NCI-H146 treated with DMSO at 0.1 percent for 48 hours (cell line): ENCODE measurements around the gene AEBP1.

ENCODE experiments used
- DNase-seq: peaks from one replicate; lab custom pipeline; 2025; ENCODE audit not compliant: unreplicated experiment; lab: John Stamatoyannopoulos, UW

Gene AEBP1

DNA sequence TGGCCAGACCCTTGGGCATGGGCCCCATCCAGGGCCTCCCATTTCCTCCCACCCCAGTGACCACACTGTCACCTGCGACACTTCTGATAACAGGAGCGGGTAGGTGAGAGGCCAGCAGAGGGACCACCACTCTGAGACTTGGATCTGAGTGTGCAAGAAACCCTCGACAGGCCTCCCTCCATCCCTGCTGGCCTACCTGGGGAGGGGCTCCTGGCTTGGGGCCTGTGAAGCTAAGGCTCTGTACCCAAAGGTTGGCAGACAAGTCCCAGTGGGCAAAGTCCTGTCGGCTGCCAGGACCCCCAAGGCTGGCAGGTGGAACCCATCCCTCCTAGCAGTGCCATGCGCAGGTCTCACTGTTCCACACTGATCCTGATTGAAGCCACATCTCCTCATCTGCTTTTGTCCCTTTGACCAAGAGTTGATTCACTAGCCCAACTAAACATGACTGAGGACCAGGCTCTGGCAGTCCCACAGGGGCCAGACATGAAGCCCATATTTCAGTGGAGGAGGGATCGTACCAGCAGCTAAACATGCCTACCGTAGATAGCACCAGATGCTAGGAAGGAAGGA is 37.6 kb upstream of the AEBP1 start:
- DNase-seq = no peak

DNA sequence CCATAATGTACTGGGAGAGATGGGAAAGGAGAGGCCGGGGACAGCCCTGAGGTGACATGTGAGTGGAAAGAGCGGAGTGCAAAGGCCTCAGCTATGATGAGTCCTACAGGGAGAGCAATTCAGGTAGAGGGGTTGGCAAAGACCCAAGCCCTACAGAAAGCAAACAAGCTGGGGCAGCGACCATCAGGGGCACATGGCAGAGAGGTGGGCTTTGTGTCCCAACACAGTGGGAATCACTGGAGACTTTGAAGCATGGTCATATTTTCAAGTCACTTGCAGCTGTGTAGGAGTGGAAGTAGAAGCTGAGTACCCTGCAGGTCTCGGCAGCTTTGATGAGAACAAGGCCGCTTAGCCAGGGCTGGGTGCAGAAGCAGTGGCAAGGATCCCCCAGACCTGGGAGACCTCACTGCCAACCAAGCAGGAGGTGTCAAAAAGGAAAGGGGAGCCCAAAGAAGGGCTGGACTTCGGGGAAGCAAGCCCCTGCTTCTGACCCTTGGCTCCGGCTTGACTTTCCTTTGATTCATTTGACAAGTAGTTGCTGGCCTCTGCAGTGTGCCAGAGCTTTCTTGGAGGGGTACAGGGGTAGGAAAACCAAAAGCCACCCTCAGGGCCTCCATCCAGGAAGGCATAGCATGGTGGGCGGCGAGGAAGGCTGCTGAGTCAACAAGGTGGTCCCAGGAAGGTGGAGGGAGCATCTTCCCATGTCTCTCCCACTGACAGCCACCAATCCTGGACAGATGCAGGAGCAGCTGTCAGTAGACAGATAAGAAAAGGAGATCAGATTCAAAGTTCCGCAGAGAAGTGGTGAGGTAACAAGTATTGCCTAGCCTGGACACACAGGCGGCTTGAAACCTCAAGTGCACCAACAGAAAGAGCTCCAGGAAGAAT is 36.8 kb upstream of the AEBP1 start:
- DNase-seq = no peak

DNA sequence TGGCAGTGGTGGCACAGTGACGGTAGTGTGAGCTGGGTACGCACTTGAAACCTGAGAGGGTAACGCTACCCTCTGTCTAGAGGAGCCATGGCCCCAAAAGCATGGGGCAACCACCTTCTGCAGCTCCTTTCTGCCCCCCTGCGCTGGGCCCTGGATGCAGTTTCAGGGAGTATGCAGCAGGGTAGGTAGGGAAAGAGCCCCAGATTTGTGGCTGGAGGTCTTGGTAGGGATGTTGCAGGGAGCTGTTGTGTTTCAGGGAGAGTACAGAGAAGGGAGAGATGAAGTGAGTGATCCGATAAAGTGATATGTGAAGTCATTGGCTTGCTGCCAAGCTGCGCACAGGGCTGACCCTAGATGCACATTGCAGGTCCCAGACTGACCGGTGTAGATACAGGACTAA is 36.1 kb upstream of the AEBP1 start:
- DNase-seq = no peak

DNA sequence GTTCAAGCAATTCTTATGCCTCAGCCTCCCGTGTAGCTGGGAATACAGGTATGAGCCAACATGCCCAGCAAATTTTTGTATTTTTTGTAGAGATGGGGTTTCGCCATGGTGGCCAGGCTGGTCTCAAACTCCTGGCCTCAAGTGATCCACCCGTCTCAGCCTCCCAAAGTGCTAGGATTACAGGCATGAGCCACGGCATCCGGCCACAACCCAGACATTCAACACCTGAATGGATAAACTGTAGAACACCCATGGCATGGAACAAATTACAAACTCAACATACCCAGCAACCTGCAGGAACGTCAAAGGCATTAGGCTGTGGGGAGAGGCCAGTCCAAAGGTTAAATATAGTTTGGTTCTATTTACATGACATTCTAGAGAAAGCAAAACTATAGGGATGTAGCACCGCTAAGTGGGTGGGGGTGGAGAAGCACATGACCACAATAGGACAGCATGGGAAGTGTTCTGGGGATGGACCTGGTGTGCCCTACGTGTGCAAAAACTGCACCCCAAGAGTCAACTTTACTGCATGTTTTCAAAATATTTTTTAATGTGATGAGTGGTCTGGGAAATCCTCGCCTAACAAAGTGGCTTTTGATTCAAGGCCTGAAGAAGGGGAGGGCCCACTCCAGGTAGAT is 32.3 kb upstream of the AEBP1 start:
- no peak for DNase-seq

DNA sequence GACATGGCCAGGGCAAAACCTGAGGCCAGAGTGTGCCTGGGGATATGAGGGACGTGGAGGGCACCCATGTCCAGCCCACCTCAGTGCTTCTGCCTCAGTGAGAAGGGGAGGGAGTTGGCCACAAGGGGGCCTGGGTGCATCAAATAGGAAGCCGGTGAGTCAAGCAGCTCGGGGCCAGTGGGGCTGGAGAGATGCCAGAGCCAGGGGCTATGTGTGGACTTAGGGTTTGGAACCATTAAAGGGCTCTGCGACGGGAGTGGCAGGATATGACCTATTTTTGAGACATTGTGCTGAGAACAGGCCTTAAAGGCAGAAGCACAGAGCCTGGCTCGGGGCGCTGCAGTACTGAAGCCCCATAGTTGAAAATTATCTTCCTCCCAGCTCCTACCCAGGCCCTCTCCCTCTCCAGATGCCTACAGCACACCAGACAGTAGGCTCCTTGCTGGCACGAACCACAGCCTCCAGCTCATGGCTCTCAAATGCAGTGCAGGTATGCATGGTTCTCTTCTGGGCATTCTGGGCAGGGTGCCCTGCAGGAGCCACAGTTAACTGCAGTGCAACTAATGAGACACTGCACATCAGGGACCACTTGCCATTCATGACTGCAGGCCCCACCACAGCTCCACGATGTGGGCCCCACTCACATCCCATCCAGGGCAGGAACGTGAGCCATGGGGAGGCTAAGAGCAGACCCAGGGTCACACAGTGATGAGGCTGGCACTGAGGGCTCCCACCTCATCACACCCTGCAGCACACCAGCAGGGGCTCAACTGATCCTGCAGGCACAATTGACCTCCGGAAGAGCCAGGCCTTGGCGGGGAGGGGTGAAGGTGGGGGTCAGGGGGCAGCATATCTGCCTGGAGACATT is 31.5 kb upstream of the AEBP1 start:
- DNase-seq = no peak

DNA sequence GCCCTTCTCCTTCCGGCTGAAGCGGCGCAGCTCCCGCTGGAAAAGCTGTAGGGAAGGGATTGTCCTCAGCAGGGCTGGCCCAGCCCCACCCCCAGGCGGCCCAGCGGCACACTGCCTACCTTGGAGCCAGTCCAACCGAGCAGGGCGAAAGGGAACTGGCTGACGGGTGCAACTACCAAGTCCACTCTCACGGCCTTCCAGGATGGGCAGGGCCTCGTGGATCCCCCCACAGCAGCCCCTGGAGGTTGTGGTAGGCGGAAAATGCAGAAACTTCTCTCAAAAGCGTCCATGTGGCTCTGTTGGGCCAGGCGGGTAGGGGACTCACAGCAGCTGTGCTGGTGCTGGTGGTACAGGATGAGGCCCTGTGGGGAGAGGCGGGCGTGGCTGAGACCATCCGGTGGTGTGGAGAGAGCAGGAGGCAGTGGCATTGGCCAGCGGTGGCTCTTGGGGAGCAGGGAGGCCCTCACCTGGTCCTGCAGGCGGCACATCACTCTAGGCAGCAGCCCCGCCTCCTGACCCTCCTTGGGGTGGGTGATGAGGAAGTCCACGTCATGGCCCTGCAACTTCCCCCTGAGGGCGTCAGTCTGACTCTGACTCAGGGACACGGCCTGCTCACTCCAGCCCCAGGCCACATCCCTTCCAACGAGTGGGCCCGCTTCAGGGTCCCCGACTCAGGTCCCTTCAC is 30.3 kb upstream of the AEBP1 start:
- DNase-seq = no peak

DNA sequence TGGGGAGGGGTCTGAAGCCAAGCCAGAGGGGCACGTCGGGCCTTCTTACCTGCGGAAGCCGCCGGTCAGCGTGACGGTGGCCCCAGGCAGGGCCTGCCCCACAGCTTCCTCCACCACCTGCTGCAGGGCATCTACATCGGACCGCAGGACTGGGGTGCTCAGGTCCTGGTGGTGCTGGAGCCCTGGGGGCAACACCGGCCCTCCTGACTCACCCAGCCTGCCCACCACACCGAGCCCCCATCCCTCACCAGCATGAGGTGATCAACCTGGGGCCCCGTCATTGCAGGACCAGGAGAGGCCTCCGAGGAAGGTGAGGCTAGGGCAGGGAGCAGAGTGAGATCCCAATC is 29.8 kb upstream of the AEBP1 start:
- DNase-seq = no peak

DNA sequence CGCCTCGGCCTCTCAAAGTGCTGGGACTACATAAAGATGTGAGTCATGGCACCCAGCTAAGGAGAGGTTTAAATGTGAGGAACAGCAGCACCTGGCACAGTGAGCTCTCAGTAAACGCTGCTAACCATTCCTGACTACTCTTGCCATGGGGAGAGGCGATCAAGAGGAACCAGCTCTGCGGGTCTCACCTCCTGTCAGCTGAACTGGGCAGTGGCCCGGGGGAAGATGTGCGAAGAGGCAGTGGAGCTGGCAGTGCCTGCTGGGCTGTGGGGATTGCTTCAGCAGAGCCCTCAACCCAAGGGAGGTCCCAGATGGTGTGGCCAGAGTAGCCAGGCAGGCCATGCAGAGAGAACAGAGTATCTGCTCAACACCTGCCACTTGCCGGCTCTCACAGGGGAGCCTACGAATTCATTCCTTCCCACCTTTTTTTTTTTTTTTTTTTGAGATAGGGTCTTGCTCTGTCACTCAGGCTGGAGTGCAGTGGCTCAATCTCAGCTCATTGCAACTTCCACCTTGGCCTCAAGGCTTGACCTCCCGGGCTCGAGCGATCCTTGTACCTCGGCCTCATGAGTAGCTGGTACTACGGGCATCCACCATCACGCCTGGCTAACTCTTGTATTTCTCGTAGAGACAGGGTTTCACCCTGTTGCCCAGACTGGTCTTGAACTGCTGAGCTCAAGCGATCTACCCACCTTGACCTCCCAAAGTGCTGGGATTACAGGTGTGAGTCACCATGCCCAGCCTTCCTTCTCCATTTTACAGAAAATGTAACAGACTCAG is 28.7 kb upstream of the AEBP1 start:
- no peak for DNase-seq

DNA sequence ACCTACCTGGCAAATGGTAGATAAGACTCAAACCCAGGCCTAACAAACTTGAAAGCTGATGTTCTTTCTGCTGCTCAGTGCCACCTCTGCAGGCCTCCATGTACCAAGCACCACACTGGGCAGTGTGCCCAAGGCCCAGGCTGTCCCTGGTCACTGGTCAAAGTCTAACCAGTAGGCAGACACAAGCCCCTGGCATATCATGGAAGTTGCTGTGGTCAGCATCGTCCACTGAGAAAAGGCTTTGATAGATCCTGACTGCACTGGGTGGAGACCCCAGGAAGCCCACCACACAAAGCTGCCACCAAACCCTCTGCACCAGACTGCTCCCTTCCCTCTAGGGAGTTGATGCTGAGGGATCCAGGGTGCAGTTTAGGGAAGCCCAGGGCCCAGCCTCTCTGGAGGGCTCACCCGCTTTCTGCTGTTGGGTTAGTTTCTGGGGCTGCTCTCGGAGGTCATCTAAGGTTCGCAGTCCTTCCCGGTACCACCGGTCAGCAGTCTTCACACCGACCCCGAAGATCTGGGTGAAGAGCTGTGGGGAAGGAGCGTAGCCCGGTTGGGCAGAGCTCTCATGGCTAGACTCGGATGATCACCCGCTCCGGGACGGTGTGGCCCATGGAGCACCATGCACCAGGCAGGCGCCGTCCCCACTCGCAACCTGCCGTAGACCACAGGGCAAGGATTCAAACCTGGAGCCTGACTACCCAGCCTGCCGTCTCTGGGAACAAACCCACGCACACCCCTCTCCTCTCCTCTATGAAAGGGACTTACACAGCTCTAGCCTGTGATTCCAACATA is 27.8 kb upstream of the AEBP1 start:
- no peak for DNase-seq

DNA sequence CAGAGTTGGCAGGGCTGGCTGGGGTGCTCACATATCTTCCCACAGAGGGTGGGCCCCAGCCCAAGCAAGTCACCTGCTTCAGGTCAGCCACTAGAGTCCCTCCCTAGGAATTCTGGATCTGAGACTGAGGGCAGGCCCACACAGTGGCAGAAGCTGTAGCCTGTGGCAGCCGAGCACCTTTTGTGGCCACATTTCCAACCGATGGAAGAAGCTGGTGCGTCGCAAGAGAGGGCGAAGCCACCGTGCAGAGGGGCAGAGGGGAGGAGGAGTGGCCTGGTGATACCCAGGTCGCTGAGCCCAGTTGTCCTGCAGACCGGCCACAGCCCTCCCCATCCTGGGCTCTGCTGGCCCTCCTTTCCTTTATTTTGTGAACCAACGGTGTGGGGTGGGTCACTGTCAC is 27.1 kb upstream of the AEBP1 start:
- no peak for DNase-seq

DNA sequence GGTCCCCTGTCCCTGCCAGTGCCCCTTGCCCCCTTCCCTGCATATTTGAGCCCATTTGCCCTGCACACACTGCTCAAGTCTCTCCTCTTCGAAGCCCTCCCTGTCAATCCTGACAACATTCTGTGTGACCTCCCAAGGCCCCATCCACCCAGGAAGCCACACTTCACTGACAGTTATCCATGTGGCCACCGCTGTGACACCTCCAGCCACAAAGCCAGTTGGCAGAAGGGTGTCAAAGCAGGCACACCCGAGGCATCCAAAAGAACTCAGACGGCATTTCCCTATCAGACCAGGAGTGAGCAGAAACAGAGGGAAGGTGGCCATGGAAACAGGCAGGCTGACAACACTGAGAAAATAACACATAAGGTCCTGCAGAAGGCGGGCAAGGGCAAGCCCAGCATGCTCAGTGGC is 26.5 kb upstream of the AEBP1 start:
- DNase-seq = no peak

DNA sequence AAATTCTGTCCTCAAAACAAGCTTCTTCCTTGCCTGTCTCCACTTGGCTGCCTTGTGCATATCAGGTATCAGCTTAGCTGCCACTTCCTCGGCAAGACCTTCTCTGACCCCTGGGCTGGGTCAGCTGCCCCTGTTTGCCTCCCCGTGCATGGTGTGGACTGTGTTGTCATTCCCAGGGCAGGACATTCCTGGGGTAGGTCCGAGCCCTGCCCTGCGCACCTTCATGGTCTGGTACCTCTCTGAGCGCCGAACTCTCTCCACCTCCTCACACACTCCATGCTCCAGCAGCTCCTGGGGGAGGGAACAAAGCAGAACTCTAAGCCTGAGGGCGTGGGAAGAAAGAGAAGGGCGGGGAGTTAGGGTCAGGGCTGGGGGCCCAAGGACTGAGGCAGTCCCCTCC is 25.6 kb upstream of the AEBP1 start:
- no peak for DNase-seq

DNA sequence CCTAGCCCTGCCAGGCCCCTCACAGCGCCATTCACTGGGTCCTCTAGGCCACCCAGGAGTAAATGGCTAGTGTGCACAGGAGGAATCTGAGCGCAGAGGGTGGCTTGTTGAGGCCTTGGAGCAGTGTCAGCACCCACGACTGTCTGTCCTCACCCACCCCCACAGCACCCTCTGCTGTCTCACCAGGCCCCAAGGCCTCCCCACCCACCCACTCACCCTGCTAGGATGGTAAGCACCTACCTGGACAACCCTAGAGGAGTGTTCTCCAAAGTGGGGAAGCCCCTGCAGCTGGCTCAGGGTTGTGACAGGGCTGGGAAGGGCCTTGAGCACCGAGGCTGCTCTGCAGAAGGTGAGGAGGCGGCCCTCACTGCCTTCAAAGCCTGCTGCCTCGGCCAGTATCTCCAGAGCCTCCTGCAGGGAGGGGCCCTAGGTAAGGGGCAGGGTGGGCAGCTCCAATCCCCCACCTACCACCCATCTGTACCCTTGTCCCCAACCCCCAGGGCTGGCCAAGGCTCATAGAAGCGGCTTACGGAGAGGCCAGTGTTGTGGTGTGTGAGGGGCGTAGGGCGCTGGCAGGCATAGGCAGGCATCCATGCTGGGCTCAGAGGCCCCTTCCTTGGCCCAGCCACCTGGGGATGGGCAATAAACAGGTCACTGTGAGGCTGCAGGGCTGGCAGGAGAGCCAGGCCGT is 24.7 kb upstream of the AEBP1 start:
- DNase-seq = no peak

DNA sequence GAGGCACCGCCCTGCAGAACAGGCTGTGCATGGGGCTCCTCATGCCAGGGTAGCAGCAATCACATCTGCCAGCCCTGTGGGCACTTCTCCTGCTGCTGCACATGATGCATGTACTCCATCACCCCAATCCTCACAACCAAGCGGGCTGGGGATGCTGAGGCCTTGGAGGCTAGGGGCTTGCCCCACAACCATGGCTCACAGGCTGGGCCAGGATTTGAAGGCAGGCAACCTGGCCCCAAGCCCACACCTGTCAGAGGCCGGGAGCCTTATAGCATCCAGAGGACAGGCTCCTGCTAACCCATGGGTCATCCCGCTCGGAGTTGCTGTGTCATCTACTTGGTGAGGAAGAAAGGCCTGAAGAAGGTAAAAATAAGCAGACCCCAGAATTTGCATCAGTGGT is 24.0 kb upstream of the AEBP1 start:
- DNase-seq = no peak

DNA sequence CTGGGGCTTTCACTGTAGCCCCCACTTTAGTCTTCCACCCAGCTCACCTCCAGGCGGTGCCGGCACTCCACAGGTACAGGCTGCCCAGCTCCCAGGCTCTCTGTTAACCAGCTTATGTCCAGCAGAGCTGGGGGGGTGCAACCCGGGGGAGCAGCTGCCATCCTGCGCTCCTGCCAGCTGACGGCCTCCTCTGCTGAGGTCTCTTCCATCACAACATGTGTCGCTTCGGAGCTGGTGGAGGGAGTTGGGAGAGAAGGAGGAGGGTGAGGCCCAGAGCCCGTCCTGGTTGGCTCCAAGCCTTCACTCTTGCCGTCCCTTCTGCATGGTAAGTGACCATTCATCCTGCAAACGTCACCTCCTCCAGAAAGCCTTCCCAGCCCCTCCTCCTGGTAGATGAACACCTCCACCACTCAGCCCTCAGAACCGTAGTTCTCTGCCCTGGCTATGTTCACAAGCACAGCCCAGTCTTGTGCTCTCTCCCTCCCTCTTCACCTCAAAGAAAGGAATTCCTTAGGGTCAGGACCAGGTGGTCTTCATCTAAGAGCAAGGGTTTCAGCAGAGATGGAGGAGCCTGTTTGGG is 23.4 kb upstream of the AEBP1 start:
- no peak for DNase-seq

DNA sequence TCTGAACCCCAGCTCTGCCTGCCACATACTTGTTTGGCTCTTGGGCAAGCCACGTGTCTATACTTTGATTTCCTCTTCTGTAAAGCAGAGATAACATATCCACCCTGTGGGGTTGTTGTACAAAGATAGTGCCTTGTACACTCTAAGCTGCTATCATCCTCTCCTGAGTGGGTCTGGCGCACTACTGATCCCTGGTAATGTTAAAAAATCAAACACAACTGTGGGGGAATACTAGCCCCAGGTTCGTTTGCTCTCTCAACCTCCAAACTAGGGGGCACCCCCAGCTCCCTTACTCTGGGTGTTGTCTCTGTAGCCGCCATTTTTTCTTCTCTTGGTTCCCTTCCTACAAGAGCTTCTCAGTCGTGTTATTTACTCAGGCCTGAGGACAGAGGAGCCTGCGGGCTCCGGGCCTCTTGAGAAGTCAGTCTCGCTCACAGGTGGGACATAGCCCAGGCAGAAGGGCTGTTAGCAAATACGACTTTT is 22.8 kb upstream of the AEBP1 start:
- DNase-seq = no peak

DNA sequence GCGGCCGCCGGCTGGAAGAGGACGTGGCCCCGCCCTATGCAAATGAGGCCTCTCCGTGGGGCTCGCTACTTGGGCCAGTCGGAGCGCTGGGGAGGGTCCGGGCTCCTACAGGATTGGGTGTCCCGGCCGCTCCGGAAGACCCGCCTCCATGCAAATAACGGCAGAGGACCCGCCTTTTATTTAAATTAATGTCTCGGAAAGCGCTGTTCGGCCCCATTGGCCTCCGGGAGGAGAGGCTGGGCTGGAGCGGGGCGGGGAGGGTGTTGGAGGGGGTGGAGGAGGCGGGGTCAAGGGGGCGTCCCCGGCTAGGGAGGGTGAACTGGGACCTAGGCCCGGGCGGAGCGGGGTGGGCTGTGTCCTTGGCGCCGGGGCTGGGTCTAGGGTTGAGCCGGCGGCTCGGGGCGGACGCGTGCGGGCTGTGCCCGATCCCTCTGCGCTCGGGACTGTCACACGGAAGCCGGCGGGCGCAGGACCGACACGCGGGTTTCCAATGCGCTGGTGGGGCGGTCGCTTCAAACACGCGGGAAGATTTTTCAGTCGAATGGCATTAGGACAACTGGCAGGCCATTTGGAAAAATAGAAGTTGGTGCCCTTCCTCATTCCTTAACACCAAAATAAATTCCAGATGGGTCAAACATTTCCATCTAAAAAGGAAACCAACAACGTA is 21.5 kb upstream of the AEBP1 start:
- DNase-seq = peak; percentile 97

DNA sequence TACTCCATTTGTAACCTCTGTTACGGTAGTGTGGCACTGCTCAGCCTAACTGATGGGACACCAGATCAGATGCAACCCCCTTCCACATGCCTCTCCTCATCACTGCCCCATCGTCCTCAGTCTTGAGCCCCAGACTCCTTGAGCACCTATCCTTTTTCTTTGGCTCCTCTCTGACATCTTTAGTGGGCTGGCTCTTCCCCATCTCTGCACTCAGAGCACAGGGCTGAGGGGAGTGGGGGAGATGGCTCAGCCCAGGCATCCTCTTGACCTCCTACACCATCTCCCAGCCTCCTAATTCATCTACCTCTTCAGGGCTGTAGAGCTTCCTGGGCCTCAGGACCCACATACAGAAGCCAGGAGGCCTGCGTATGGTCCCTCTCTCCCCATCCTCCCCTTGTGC is 20.3 kb upstream of the AEBP1 start:
- no peak for DNase-seq
